Panc1 (cell line): ENCODE measurements around the gene ETV4. TPM values are rescaled to one million over a fixed set of nuclear protein-coding genes. Genes with fewer than 3 reads are reported as not detected.

ENCODE experiments used
- ATAC-seq: fragments of 200-7000 bp; cut with Tn5 transposase; 2 replicates; pipeline ENCODE4 v1.9.1; 2020; ENCODE audit warnings: mild to moderate bottlenecking, moderate library complexity
- BruUV-seq: library from RNA; stranded (reverse); fragments of 400-500 nt; replicated peaks from 2 replicates; lab custom pipeline; 2021; lab: Mats Ljungman, UMichigan
- CTCF ChIA-PET: fragments of 300-600 bp; sonication (Branson Sonifier 250); formaldehyde crosslinking; loops from one replicate; lab custom pipeline; 2022; ENCODE audit warnings: antibody characterized with exemption; lab: Charles Lee
- POLR2A ChIA-PET: fragments of 300-600 bp; sonication (Branson Sonifier 250); formaldehyde crosslinking; loops from one replicate; lab custom pipeline; 2022; ENCODE audit warnings: antibody characterized with exemption; lab: Charles Lee
- DNase-seq: peaks from one replicate; pipeline ENCODE4 v3.0.0-alpha.2; 2010; ENCODE audit warnings: low read depth, low spot score
- H3K27ac ChIP-seq: 2 replicates; pipeline ENCODE4 v1.5.1; 2011; ENCODE audit warnings: mild to moderate bottlenecking, low read length, inconsistent platforms
- H3K27me3 ChIP-seq: fragments of 200-500 bp; sonication (Bioruptor generic); 2 replicates; pipeline ENCODE4 v1.6.0; 2014; ENCODE audit warnings: low read length, inconsistent platforms; ENCODE audit not compliant: control insufficient read depth, insufficient read depth
- H3K36me3 ChIP-seq: fragments of 200-500 bp; sonication (Bioruptor generic); 2 replicates; pipeline ENCODE4 v1.5.1; 2014; ENCODE audit warnings: inconsistent platforms, mild to moderate bottlenecking, low read length, moderate library complexity; ENCODE audit not compliant: control insufficient read depth, insufficient read depth
- H3K4me1 ChIP-seq: 2 replicates; pipeline ENCODE4 v1.5.1; 2011; ENCODE audit warnings: inconsistent platforms, mild to moderate bottlenecking, low read length, moderate library complexity; ENCODE audit not compliant: control insufficient read depth, insufficient read depth
- H3K4me3 ChIP-seq, 2 experiments: 2 replicates each; pipeline ENCODE4 v1.5.1; 2011 to 2012; ENCODE audit warnings: low read depth in 2 of 2, low read length in 2 of 2, mild to moderate bottlenecking in 2 of 2, inconsistent platforms in 1 of 2, moderate library complexity in 1 of 2
- H3K9me3 ChIP-seq: fragments of 200-500 bp; sonication (Bioruptor generic); 2 replicates; pipeline ENCODE4 v1.5.1; 2014; ENCODE audit warnings: low read depth, mild to moderate bottlenecking, inconsistent platforms, low read length, moderate library complexity; ENCODE audit not compliant: control insufficient read depth, insufficient read depth
- POLR2AphosphoS5 ChIP-seq: IDR thresholded peaks from 2 replicates; pipeline ENCODE4 v1.6.1; 2012; ENCODE audit warnings: mild to moderate bottlenecking, low read depth, low read length, moderate library complexity
- SIN3A ChIP-seq: IDR thresholded peaks from 2 replicates; pipeline ENCODE4 v1.6.1; 2012; ENCODE audit warnings: low read depth, mild to moderate bottlenecking, low read length, moderate library complexity, borderline replicate concordance; ENCODE audit not compliant: insufficient read depth
- TCF7L2 ChIP-seq: IDR thresholded peaks from 2 replicates; pipeline ENCODE4 v1.6.1; 2011; ENCODE audit warnings: mild to moderate bottlenecking, low read depth, low read length, inconsistent platforms
- in situ Hi-C: cut with HindIII; loops from 2 replicates; pipeline ENCODE4 v1.10.0; 2016; ENCODE audit warnings: low sequenced_read_pairs, low pct_unique_long_range_greater_than_20kb
- intact Hi-C: fragments of 100-400 bp; cut with micrococcal nuclease; formaldehyde crosslinking; loops from one replicate; pipeline ENCODE4 v1.10.0; 2022; ENCODE audit not compliant: unreplicated experiment
- total RNA-seq: library from RNA; stranded (reverse); gene quantifications from one replicate; pipeline ENCODE4 v1.2.1, GENCODE V29; 2021; ENCODE audit not compliant: unreplicated experiment
- TF ChIP-seq, protein P1 (sequence below): fragments of 450-650 bp; IDR thresholded peaks from 2 replicates; pipeline ENCODE4 v1.5.1; 2017; ENCODE audit warnings: mild to moderate bottlenecking
- TF ChIP-seq, protein P2 (sequence below), 2 experiments: IDR thresholded peaks; 2 replicates each; pipeline ENCODE4 v1.6.1; 2011 to 2012; ENCODE audit warnings: low read depth in 2 of 2, control low read depth in 1 of 2, low read length in 1 of 2, mild to moderate bottlenecking in 1 of 2, moderate library complexity in 1 of 2; ENCODE audit not compliant: insufficient read depth in 1 of 2

Gene ETV4
- total RNA-seq, 1 experiment from 2014 or later, result 8.3 TPM

DNA sequence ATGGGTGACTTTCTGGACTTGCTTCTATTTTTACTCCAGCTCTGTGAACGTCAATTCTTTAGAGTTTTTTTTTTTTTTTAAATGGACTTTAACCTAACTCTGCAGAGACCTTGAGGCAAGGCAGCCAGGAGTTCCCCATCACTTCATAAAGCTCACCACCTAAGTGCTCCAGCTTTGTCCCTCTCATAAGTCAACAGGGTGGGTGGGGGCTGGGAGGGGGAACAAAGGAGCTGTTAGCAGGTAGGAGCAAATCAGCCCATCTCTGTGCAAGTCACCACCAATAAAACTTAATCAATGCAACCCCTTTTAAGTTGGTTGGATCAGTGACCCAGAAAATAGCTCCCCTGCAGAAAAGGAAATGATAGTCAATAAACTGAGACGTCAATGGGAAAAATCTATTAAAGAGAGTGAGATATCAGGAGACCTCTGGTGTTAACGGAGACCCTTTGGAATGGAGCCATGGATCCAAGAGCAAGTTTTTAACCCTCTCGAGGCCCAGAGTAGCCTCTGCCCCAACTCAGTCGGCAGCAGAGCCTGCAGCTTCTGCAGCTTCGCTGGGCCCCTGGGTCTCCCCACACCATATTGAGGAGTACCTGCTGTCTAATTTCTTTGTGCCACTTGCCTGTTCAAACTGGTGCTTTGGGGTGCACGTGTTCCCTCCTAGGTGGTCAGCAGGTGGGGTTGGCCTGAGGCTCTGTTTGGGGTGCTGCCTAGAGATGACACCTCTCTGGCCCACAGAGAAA lies 27.6 kb upstream of the ETV4 start:
- in situ Hi-C loops, result no loop called here
- no peak for TF ChIP-seq TCF7L2
- TF ChIP-seq SIN3A, result no peak
- no peak for TF ChIP-seq POLR2AphosphoS5
- Histone ChIP-seq H3K4me1 (peaks cover 6% of the 10 kb centered on the region), H3K9me3 (no peaks in the 10 kb centered on the region), H3K36me3 (no peaks in the 10 kb centered on the region), H3K27me3 (no peaks in the 10 kb centered on the region), H3K4me3 (no peak overlapping the region), H3K27ac (no peak overlapping the region)
- ATAC-seq (no peak), DNase-seq (no peak)
- intact Hi-C loops, result no loop called here
- CTCF ChIA-PET, result interaction anchor here (0.5 to 0.7 kb wide), 3 partner anchors 11 to 140 kb away, joined by 4 to 11 read pairs (median 8); no protein-coding TSS in a partner anchor
- POLR2A ChIA-PET, result interaction anchor here (0.6 to 0.8 kb wide), 2 partner anchors 18 to 363 kb away, joined by 3 to 5 read pairs; no protein-coding TSS in a partner anchor
- no TSS peak for BruUV-seq

DNA sequence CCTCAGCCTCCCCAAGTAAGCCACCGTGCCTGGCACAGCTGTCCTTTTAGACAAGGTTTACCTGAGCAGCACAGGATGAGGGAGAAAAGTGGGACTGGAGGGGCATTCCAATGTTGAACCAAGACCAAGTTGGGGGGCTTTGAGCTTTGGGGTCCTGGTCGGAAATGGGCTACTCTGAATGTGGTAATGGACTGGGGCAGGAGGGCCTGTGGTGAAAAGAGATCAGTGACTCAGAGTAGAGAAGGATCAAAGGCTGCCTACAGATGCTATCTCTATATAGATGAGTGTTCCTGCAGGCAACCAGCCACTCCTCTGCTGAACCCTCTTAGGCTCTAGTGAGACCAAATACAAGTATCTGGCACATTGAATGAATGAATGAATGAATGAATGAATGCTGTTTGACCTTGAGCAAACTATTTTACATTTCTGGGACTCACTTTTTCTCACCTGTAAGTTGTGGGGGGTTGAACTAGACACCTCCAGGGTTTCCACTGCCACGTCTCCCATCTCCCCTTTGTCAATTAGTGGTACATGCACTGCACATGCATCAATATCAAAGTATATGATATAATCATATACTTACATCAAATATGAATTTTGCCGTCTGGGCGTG lies 26.3 kb upstream of the ETV4 start:
- Histone ChIP-seq H3K27ac (no peak overlapping the region), H3K4me3 (no peak overlapping the region), H3K27me3 (no peaks in the 10 kb centered on the region), H3K4me1 (no peaks in the 10 kb centered on the region; the same call in 1 of the 2 replicates), H3K9me3 (no peaks in the 10 kb centered on the region), H3K36me3 (no peaks in the 10 kb centered on the region)
- intact Hi-C loops, result no loop called here
- CTCF ChIA-PET, result no interaction called here
- TF ChIP-seq TCF7L2 (0 out of 2 replicates have a peak, but pooled peaks have one; percentile 43), POLR2AphosphoS5 (no peak)
- in situ Hi-C loops, result no loop called here
- POLR2A ChIA-PET, result no interaction called here
- no TSS peak for BruUV-seq
- ATAC-seq (no peak), DNase-seq (no peak)

DNA sequence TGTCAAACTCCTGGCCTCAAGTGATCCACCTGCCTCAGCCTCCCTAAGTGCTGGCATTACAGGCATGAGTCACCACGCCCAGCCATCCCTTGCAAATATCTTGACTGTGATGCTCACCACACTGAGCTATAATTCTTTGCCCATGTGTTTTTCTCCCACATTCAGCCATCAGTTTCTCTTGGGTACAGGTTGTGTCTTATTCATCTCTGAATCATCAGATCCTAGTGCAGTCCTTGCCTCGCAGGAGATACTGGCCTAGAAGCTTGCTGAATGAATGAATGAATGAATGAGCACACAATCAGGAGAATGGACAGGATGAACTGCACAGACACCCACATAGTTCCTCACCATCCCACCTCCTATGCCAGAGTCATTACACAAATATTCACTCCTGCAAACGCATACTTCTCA lies 24.4 kb upstream of the ETV4 start:
- no TSS peak for BruUV-seq
- ChIA-PET CTCF (no interaction called here), POLR2A (no interaction called here)
- ATAC-seq (peak; percentile 61; the same call in 1 of the 2 replicates), DNase-seq (no peak)
- Histone ChIP-seq H3K9me3 (no peaks in the 10 kb centered on the region), H3K4me1 (no peaks in the 10 kb centered on the region; the same call in 1 of the 2 replicates), H3K36me3 (no peaks in the 10 kb centered on the region), H3K4me3 (no peak overlapping the region), H3K27ac (no peak overlapping the region), H3K27me3 (no peaks in the 10 kb centered on the region)
- in situ Hi-C loops, result no loop called here
- intact Hi-C loops, result no loop called here
- TF ChIP-seq TCF7L2 (no peak), SIN3A (no peak), POLR2AphosphoS5 (no peak)
- TF ChIP-seq, protein P1, sequence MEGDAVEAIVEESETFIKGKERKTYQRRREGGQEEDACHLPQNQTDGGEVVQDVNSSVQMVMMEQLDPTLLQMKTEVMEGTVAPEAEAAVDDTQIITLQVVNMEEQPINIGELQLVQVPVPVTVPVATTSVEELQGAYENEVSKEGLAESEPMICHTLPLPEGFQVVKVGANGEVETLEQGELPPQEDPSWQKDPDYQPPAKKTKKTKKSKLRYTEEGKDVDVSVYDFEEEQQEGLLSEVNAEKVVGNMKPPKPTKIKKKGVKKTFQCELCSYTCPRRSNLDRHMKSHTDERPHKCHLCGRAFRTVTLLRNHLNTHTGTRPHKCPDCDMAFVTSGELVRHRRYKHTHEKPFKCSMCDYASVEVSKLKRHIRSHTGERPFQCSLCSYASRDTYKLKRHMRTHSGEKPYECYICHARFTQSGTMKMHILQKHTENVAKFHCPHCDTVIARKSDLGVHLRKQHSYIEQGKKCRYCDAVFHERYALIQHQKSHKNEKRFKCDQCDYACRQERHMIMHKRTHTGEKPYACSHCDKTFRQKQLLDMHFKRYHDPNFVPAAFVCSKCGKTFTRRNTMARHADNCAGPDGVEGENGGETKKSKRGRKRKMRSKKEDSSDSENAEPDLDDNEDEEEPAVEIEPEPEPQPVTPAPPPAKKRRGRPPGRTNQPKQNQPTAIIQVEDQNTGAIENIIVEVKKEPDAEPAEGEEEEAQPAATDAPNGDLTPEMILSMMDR, result no peak
- TF ChIP-seq, protein P2, sequence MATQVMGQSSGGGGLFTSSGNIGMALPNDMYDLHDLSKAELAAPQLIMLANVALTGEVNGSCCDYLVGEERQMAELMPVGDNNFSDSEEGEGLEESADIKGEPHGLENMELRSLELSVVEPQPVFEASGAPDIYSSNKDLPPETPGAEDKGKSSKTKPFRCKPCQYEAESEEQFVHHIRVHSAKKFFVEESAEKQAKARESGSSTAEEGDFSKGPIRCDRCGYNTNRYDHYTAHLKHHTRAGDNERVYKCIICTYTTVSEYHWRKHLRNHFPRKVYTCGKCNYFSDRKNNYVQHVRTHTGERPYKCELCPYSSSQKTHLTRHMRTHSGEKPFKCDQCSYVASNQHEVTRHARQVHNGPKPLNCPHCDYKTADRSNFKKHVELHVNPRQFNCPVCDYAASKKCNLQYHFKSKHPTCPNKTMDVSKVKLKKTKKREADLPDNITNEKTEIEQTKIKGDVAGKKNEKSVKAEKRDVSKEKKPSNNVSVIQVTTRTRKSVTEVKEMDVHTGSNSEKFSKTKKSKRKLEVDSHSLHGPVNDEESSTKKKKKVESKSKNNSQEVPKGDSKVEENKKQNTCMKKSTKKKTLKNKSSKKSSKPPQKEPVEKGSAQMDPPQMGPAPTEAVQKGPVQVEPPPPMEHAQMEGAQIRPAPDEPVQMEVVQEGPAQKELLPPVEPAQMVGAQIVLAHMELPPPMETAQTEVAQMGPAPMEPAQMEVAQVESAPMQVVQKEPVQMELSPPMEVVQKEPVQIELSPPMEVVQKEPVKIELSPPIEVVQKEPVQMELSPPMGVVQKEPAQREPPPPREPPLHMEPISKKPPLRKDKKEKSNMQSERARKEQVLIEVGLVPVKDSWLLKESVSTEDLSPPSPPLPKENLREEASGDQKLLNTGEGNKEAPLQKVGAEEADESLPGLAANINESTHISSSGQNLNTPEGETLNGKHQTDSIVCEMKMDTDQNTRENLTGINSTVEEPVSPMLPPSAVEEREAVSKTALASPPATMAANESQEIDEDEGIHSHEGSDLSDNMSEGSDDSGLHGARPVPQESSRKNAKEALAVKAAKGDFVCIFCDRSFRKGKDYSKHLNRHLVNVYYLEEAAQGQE (IDR thresholded peaks at IDR 0.05; ENCODE audit: insufficient read depth in 1 of 2, low read depth in 2 of 2, low read length in 1 of 2), result no peak
